Endothelial cell of umbilical vein (primary cell): ENCODE data around the gene NUDT16L1. TPM values are rescaled to one million over a fixed set of nuclear protein-coding genes. Genes with fewer than 3 reads are reported as not detected.

ENCODE experiments used
- BruUV-seq: library from RNA; stranded (reverse); fragments of 400-500 nt; replicated peaks from 2 replicates; lab custom pipeline; 2021; lab: Mats Ljungman, UMichigan
- CTCF ChIA-PET: fragments of 300-600, 350-600 bp; sonication (Branson Sonifier 250); formaldehyde crosslinking; loops from one replicate; lab custom pipeline; 2021; ENCODE audit warnings: antibody characterized with exemption, inconsistent platforms; lab: Charles Lee
- POLR2A ChIA-PET: fragments of 300-600, 350-600 bp; sonication (Branson Sonifier 250); formaldehyde crosslinking; loops from one replicate; lab custom pipeline; 2021; ENCODE audit warnings: antibody characterized with exemption, inconsistent platforms; lab: Charles Lee
- DNase-seq: peaks from one replicate; pipeline ENCODE4 v3.0.0-alpha.2; 2011; ENCODE audit warnings: low read depth, low spot score
- FAIRE-seq: peaks from 2 replicates; lab custom pipeline; 2011; peaks lifted over from hg19 to GRCh38; lab: Jason Lieb, UNC
- H2AFZ ChIP-seq: 2 replicates; pipeline ENCODE4 v1.6.0; 2012; ENCODE audit warnings: low read depth, low read length, control low read depth, inconsistent platforms
- H3K27ac ChIP-seq: 2 replicates; pipeline ENCODE4 v1.5.1; 2011; ENCODE audit warnings: low read depth, mild to moderate bottlenecking, control low read depth, low read length, moderate library complexity; ENCODE audit not compliant: insufficient read depth
- H3K27me3 ChIP-seq, 2 experiments: 2 replicates each; pipeline versions ENCODE4 v1.6.0 to v1.6.1; 2011; ENCODE audit warnings: low read length in 2 of 2, mixed read lengths in 1 of 2; ENCODE audit not compliant: control insufficient read depth in 2 of 2, insufficient read depth in 2 of 2
- H3K36me3 ChIP-seq, 2 experiments: 2 replicates in 1 of 2; 3 replicates in 1 of 2; pipeline ENCODE4 v1.5.1; 2011; ENCODE audit warnings: low read length in 2 of 2, mild to moderate bottlenecking in 1 of 2, moderate library complexity in 1 of 2; ENCODE audit not compliant: control insufficient read depth in 2 of 2, insufficient read depth in 2 of 2; ENCODE audit errors: extremely low read depth in 1 of 2
- H3K4me1 ChIP-seq: 3 replicates; pipeline ENCODE4 v1.5.1; 2011; ENCODE audit warnings: mild to moderate bottlenecking, low read length; ENCODE audit not compliant: control insufficient read depth, insufficient read depth; ENCODE audit errors: extremely low read depth
- H3K4me2 ChIP-seq: 2 replicates; pipeline ENCODE4 v1.6.1; 2011; ENCODE audit warnings: low read length, control low read depth, mixed read lengths; ENCODE audit not compliant: insufficient read depth
- H3K4me3 ChIP-seq, 3 experiments: fragments of 200-600 bp in 1 of 3; sonication (generic), shearing (Covaris generic) in 1 of 3; replicated peaks in 1 of 3; 2 replicates each; pipeline ENCODE4 v1.5.1; 2011 to 2016; ENCODE audit warnings: control low read depth in 3 of 3, low read length in 3 of 3, mild to moderate bottlenecking in 2 of 3, inconsistent platforms in 1 of 3, low read depth in 1 of 3, moderate library complexity in 1 of 3; ENCODE audit not compliant: insufficient read depth in 1 of 3
- H3K79me2 ChIP-seq: 2 replicates; pipeline ENCODE4 v1.6.0; 2012; ENCODE audit warnings: low read length, inconsistent platforms; ENCODE audit not compliant: control insufficient read depth, insufficient read depth
- H3K9ac ChIP-seq: replicated peaks from 2 replicates; pipeline ENCODE3; 2011; ENCODE audit warnings: low read length, control low read depth; ENCODE audit not compliant: insufficient read depth; ENCODE audit errors: extremely low read depth
- H3K9me1 ChIP-seq: replicated peaks from 3 replicates; pipeline ENCODE4 v1.6.0; 2011; ENCODE audit warnings: mild to moderate bottlenecking, low read length; ENCODE audit not compliant: control insufficient read depth, insufficient read depth; ENCODE audit errors: extremely low read depth
- H3K9me3 ChIP-seq: replicated peaks from 2 replicates; pipeline ENCODE4 v1.5.1; 2012; ENCODE audit warnings: low read length, inconsistent platforms; ENCODE audit not compliant: control insufficient read depth, insufficient read depth
- H4K20me1 ChIP-seq: replicated peaks from 2 replicates; pipeline ENCODE3; 2011; ENCODE audit warnings: mild to moderate bottlenecking, low read length; ENCODE audit not compliant: control insufficient read depth, insufficient read depth; ENCODE audit errors: extremely low read depth
- CTCF ChIP-seq, 2 donors: IDR thresholded peaks; 1 replicate in 1 of 2; 2 replicates in 1 of 2; pipeline ENCODE4 v1.5.1; 2011; ENCODE audit warnings: low read length in 2 of 2, mild to moderate bottlenecking in 2 of 2, moderate library complexity in 2 of 2, control low read depth in 1 of 2, inconsistent platforms in 1 of 2, low read depth in 1 of 2; ENCODE audit not compliant: insufficient read depth in 1 of 2; ENCODE audit errors: extremely low read depth in 1 of 2
- EZH2 ChIP-seq: IDR thresholded peaks from 2 replicates; pipeline ENCODE4 v1.6.1; 2012; ENCODE audit warnings: borderline replicate concordance, low read depth, mild to moderate bottlenecking, moderate library complexity, low read length, inconsistent platforms; ENCODE audit not compliant: severe bottlenecking
- FOS ChIP-seq: IDR thresholded peaks from 2 replicates; pipeline ENCODE4 v1.6.1; 2011; ENCODE audit warnings: mild to moderate bottlenecking, low read length, moderate library complexity, borderline replicate concordance; ENCODE audit not compliant: insufficient read depth
- GATA2 ChIP-seq: IDR thresholded peaks from 2 replicates; pipeline ENCODE4 v1.7.0; 2011; ENCODE audit warnings: low read depth, mild to moderate bottlenecking, moderate library complexity, mixed read lengths, low read length; ENCODE audit not compliant: insufficient read length, insufficient read depth
- JUN ChIP-seq: IDR thresholded peaks from 2 replicates; pipeline ENCODE4 v1.6.1; 2011; ENCODE audit warnings: borderline replicate concordance, low read depth; ENCODE audit not compliant: insufficient read length, insufficient read depth
- MAX ChIP-seq: IDR thresholded peaks from 2 replicates; pipeline ENCODE4 v1.6.1; 2011; ENCODE audit not compliant: insufficient read depth, insufficient read length
- MYC ChIP-seq: IDR thresholded peaks from one replicate; pipeline ENCODE4 v1.6.1; 2011; ENCODE audit warnings: mild to moderate bottlenecking, low read depth, low read length
- POLR2A ChIP-seq: IDR thresholded peaks from 2 replicates; pipeline ENCODE4 v1.6.1; 2012; ENCODE audit warnings: low read depth, mild to moderate bottlenecking, control low read depth, low read length
- POLR2AphosphoS5 ChIP-seq: IDR thresholded peaks from 2 replicates; pipeline ENCODE4 v1.6.1; 2012; ENCODE audit warnings: low read depth, mild to moderate bottlenecking, control low read depth, low read length, moderate library complexity; ENCODE audit not compliant: insufficient read depth
- dilution Hi-C: fragments of 300-500 bp; cut with MboI; formaldehyde crosslinking; loops from one replicate; pipeline ENCODE4 v1.15.0; 2019; ENCODE audit warnings: low sequenced_read_pairs; ENCODE audit not compliant: extremely low pct_ligation_motif_present
- intact Hi-C: fragments of 100-400 bp; cut with micrococcal nuclease; formaldehyde crosslinking; loops from one replicate; pipeline ENCODE4 v1.10.0; 2022
- polyA plus RNA-seq, 4 experiments: library from polyadenylated mRNA; depleted of rRNA in 3 of 4; stranded (reverse) in 3 of 4; unstranded in 1 of 4; fragments of >200 nt; gene quantifications; 2 replicates each; pipeline versions ENCODE4 v1.2.1 to v1.2.3, GENCODE V29; 2011 to 2012; ENCODE audit warnings: missing spikeins in 1 of 4
- total RNA-seq: library from RNA; stranded (reverse); gene quantifications from 2 replicates; pipeline ENCODE4 v1.2.3, GENCODE V29; 2021

The NUDT16L1 gene
- total and polyA plus RNA-seq, 2 donors (not counting 3 experiments of a cell fraction or from before 2014, with no cell fraction given) = 24.7 to 53.1 TPM

GRCh38 chr16:4663777-4664465 is 29.4 kb upstream of the NUDT16L1 start:
- H3K36me3 ChIP-seq = peaks cover 0 to 34% of the 10 kb centered on the region in 2 experiments
- intact Hi-C loops = no loop called here
- no peak for DNase-seq

More at GRCh38 chr16:4663777-4664465, 29.4 kb upstream of the NUDT16L1 start:
- Histone ChIP-seq H2AFZ (no peak overlapping the region), H3K4me2 (no peak overlapping the region), H3K27ac (no peak overlapping the region), H3K4me3 (no peak overlapping the region), H3K9me3 (no peaks in the 10 kb centered on the region), H4K20me1 (no peaks in the 10 kb centered on the region), H3K79me2 (no peaks in the 10 kb centered on the region), H3K27me3 (no peaks in the 10 kb centered on the region), H3K9ac (no peak overlapping the region), H3K4me1 (no peaks in the 10 kb centered on the region), H3K9me1 (no peaks in the 10 kb centered on the region)
- no TSS peak for BruUV-seq
- FAIRE-seq = no peak
- ChIA-PET CTCF (interaction anchor here (1.0 kb wide), 1 partner anchor 14 kb away, joined by 3 read pairs; no protein-coding TSS in a partner anchor), POLR2A (no interaction called here)
- TF ChIP-seq POLR2AphosphoS5 (no peak), JUN (no peak), MAX (no peak), FOS (no peak), MYC (no peak), POLR2A (no peak), CTCF (IDR thresholded peaks at IDR 0.05; ENCODE audit: extremely low read depth in 1 of 2, insufficient read depth in 1 of 2, low read depth in 1 of 2, low read length in 2 of 2) (no peak), GATA2 (no peak), EZH2 (no peak)
- dilution Hi-C loops = no loop called here
